ENCODE results near the gene PEAR1.

The PEAR1 gene

GRCh38 chr1:156860113-156860627 lies 33.3 kb upstream of the PEAR1 start:
- DNase-seq = peak; percentile 52

- DNase-seq = no peak
Observed at GRCh38 chr1:156860628-156861423, 32.7 kb upstream of the PEAR1 start, which contains the start of gene NTRK1. Gene NTRK1, plus strand, starts transcription at chr1:156860865. Its CDS starts 70 bp downstream, at chr1:156860935.

- DNase-seq = no peak
Observed at GRCh38 chr1:156862584-156862983, 30.9 kb upstream of the PEAR1 start.

DNA sequence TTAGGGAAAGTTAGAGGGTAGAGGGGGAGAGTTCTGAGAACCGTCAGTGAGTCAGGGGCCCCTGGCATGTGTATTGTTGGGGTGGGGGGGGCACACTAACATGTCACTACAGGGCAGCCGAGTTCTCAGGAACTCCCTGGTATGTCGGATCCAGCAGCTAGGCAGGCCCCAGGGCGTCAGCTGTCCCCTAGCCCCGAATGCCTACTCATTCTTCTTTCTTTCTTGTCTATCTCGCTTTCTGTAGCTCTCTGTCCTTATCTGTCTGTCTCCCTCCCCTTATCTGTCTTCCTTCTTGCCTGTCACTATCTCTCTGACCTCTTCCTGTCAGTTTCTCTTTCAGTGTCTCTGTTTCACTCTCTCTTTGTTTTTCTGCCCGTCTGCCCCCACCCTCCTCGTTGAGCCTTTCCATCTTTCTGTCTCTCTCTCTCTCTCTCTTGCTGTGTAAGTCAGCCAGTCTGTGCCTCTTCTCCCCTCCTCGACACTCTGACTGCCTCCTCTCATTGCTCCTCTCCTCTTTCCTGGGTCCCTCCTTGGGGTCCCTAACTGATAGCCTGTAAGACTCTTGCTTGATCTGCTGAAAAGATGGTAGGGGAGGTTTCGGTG lies 30.4 kb upstream of the PEAR1 start:
- no peak for DNase-seq

DNA sequence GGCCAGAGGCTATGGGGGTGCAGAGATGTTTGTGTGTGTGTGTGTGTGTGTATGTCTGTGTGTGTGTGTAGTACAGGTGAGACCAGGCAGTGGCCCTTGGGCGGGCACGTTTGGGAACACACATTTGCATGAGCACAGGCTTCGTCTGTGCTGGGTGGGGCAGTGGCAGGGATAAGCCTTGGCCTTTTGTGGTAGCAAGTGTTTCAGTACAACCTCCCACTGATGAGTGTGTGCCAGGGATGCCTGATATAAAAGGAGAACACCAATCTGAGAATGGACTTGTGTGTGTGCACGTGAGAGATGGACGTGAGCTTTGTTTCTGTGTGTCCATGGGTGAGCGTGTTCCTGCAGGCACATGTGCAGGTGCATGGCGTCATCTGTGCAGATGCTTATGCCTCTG lies 29.9 kb upstream of the PEAR1 start:
- no peak for DNase-seq

GRCh38 chr1:156864796-156865195 lies 28.7 kb upstream of the PEAR1 start:
- DNase-seq = no peak

DNA sequence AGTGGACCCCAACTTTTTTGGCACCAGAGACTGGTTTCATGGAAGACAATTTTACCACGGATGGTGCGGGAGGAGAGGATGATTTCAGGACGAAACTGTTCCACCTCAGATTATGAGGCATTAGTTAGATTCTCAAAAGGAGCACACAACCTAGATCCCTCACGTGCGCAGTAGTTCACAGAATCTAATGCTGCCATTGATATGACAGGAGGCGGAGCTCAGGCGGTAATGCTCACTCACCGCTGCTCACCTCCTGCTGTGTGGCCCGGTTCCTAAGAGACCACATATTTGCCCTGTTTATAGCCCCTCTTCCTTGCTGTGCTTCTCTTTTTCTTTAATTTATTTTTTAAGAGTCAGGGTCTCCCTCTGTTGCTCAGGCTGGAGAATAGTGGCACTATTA lies 28.3 kb upstream of the PEAR1 start:
- no peak for DNase-seq

DNA sequence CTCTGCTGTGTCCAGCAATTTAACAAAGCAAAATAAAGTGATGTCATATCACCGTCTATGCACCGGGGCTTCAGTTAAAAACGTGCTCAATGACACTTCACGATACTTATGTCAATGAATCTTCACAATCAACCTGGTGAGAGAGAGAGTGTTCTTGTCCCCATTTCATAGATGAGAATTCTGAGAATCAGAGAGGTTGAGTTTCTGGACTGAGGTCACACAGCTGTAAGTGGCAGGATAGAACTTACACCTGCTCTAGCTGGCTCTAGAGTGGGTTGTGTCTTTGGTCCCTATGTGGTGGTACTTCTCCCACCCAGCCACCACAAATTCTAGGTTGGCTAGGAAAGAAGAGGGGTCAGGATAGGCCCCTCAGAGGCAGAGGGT lies 27.7 kb upstream of the PEAR1 start:
- DNase-seq = no peak

DNA sequence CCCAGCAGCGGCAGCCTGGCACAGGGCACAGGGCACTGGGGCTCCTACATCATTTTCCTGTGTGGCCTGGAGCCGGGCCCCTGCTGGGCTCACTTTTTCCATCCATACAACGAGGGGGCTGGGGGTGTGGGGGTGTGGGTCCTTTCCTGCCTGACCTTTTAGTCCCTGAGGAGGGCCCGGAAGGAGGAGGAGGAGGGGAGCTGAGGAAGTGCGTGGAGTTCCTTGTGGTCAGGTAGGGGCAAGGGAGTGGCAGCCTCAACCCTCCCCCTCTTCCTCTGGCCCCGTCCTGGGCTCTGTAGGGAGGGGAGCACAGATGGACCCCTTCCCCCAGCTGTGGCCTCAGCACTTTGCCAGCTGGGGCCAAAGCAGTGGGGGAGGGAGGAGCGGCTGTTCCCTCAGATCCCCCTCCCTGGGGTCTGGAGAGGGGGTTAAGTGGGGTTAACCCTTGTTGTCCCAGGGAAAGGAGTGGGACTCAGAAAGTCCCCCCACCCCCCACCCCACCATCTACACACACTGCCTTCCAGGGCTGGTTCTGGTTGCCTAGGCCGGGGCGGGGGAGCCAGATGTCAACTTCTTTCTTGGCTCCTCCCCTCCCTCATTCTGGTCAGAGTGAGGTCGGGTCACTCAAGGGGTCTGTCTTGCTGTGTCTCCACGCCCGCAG lies 27.1 kb upstream of the PEAR1 start:
- no peak for DNase-seq

GRCh38 chr1:156868341-156868740 lies 25.2 kb upstream of the PEAR1 start:
- no peak for DNase-seq

GRCh38 chr1:156869455-156869854 lies 24.1 kb upstream of the PEAR1 start:
- no peak for DNase-seq

DNA sequence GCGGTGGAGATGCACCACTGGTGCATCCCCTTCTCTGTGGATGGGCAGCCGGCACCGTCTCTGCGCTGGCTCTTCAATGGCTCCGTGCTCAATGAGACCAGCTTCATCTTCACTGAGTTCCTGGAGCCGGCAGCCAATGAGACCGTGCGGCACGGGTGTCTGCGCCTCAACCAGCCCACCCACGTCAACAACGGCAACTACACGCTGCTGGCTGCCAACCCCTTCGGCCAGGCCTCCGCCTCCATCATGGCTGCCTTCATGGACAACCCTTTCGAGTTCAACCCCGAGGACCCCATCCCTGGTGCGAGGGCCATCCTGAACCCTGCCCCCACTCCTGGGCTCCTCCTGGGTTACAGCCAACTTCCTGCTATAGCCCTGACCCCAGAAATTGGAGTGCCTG lies 19.9 kb upstream of the PEAR1 start:
- DNase-seq = no peak

DNA sequence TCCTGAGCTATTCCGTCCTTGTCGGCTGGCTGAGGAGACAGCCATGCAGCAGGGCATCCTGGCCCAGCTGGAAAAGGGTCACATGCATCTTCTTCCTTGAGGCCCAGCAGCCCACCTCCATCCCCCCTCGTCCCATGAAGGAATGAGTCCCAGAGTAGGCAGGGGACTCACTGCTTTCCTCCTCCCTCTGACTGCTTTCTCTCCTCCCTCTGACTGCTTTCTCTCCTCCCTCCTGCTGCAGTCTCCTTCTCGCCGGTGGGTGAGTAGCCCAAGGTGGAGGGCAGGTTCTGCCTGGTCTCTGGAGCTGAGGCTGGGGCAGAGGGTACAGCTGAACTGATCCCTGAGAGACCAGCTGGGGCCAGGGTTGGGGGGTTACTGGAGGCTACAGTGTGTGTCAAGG lies 19.4 kb upstream of the PEAR1 start:
- no peak for DNase-seq

- DNase-seq = no peak
Observed at GRCh38 chr1:156874572-156875340, 18.8 kb upstream of the PEAR1 start.

DNA sequence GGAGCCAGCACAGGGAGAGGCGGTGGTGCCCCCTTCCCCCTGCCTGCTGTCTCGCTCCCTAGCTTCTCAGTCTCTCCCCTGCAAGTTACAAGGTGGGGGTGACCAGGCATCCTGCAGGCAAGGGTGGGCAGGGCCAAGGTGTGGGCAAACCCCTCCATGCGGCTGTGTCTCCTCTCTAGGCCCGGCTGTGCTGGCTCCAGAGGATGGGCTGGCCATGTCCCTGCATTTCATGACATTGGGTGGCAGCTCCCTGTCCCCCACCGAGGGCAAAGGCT lies 18.2 kb upstream of the PEAR1 start:
- DNase-seq = no peak

DNA sequence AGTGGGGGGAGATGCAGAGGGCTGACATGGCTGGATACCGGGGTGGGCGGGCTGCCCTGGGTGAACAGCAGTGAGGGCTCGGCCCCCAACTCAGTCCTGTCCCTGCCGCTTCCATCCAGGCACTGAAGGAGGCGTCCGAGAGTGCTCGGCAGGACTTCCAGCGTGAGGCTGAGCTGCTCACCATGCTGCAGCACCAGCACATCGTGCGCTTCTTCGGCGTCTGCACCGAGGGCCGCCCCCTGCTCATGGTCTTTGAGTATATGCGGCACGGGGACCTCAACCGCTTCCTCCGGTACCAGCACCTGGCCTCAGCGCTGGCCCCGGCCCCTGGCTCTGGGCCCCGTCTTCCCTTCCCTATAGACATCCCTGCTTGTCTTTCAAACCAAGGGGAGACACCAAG lies 17.2 kb upstream of the PEAR1 start:
- no peak for DNase-seq

DNA sequence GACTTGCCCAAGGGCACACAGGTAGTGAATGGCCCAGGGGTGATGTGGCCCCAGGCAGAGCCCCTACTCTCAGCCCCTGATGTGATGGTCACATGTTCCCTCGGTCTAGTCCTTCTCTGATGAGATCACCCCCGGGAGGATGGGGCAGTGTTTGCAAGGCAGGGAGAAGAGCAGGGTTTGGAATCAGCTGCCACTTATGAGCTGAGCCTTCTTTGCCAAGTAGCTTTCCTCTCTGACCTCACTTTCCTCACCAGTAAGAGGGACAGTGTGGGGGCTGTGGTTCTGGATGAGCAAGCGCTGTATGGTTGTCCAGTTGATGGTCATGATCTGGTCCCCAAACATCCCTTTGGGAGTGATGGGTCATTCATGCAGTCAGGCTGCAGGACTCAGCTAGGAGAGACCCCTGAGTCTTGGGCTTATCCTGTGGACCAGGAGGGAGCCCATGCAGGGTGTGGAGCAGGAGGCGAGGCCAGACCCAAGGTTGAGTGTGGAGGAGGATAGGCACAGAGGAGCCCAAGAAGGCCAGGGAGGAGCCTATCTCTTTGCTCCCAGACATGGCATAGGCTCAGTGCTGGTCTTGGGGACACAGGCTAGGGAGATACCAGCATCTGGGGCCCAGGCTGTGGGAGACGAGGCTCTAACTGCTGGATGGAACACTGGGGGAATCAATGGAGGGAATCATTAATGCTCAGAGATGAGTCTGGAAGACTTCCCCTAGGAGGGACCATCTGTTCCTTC lies 15.9 kb upstream of the PEAR1 start:
- DNase-seq = no peak

GRCh38 chr1:156879876-156880275 lies 13.6 kb upstream of the PEAR1 start:
- no peak for DNase-seq

GRCh38 chr1:156880473-156880872 lies 13.0 kb upstream of the PEAR1 start:
- no peak for DNase-seq

DNA sequence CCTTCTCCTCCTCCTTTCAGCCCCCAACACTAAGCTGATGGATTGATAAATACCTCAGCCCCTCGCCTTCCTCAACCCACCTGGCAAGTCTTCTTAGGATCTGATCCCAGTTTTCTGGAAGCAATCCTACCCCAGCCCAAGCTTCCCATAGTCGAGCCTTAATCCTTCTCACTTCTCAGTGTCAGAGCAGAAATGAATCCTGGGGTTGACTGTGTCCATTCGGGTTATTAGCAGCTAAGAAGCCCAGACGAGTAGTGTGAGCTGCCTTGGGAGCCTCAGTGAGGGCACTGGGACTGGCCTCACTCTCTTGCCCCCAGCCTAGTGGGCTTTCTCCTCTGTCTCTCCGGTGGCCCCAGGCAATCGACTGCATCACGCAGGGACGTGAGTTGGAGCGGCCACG lies 12.4 kb upstream of the PEAR1 start:
- DNase-seq = no peak

DNA sequence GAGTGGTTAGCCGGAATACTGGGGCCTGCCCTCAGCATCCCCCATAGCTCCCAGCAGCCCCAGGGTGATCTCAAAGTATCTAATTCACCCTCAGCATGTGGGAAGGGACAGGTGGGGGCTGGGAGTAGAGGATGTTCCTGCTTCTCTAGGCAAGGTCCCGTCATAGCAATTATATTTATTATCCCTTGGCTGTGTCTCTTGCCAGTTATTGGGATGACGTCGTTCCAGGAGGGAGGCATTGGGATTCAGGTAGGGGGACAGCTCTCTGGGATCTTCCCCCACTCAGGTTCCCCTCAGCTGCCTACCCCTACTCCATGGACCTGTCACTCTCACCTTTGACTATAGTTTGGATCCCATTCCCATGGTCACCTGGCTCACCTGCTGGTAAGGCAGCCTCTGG lies 11.9 kb upstream of the PEAR1 start:
- no peak for DNase-seq

DNA sequence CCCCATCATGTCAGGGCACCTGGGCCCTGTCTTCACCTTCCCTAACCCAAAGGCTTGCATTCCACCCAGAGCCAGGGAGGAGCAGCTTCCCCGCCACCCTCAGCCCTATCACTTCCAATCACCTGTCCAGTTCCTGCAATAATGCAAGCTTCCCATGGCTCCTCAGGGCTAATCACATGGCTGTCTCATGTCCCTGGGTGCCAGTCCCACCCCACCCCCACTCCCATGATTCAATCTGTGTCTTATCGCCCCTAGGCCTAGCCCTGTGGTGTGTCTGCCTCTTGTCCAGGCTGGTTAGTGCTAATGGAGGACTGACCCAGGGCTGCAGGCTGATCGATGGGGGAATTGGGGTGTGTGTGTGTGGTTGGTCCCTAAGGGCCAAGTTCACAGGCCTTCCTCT lies 11.0 kb upstream of the PEAR1 start:
- DNase-seq = no peak

GRCh38 chr1:156883919-156884318 lies 9.6 kb upstream of the PEAR1 start:
- no peak for DNase-seq
